NCI-H748 treated with DMSO at 0.1 percent for 48 hours (cell line): ENCODE measurements around the gene MRPL48.
"Not testable (repeated sequence)": the region's sequence is repeated elsewhere in the genome, so short reads cannot be mapped to it uniquely, and the experiment has no call there.

ENCODE experiments used
- DNase-seq: peaks from one replicate; lab custom pipeline; 2025; lab: John Stamatoyannopoulos, UW

The MRPL48 gene

DNA sequence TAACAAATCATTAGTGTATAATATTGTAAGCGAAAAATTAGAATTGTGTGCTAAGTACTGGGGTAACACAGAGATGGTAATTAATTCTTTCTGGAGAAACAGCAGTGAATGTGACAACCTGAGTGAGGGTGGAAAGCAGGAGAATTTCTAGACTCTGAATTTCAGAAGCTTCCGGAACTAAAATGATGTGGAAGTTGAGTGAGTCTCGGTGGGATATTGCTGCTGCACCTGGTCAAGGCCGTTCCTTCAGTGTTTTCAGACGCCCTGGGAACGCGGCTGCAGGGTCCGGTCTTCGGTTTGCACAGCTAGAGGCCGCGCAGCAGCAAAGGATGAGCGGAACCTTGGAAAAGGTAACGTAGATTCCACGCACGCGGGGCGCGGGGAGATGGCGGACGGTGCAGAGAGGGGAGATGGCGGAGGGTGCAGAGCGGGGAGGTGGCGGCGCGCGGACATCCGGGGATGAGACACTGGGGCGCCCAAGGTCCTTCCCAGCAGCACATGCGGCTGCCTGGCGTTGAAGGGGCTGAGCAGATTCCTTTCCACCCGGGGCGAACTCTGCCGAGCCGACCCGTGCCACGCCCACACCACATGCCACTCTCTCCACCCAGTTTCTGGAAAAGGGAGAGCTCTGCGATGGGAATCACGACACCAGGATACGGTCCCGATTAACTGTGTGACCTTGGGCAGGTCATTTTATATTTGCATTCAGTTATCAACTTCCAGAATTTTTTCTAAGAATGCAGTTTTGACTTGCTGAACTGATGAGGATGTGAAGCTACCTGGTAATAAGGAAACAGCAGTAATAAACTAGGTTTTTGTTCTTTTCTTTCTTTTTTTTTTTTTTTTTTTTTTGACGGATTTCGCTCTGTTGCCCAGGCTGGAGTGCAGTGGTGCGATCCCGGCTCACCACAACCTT lies at the start of gene MRPL48:
TSS of gene MRPL48 (plus strand) at position 232 of the 916 bp plus-strand sequence. CDS start at position 330, 98 bp downstream.
- peak; percentile 90 for DNase-seq

- DNase-seq: no peak
Measured at GRCh38 chr11:73743045-73743444, 44.6 kb upstream of the MRPL48 start.

- no peak for DNase-seq
Measured at GRCh38 chr11:73746701-73747100, 41.0 kb upstream of the MRPL48 start.

- DNase-seq: no peak
Measured at GRCh38 chr11:73747762-73748161, 39.9 kb upstream of the MRPL48 start.

DNA sequence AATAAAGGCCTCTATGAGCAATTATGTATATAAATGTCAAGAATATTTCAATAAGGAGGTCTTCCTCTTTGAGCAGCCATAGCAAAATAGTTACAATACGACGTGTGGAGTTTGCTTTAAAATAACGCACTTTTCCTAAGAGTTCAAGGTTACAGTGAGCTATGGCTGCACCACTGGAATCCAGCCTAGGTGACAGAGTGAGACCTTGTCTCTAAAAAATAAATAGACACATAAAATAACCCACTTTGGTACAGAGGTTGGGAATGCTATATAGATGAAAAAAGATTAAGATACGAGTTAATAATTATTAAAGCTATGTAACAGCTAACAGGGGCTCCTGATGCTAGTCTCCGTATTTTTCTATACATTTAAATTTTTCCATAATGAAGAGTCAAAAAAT lies 39.4 kb upstream of the MRPL48 start:
- no peak for DNase-seq

DNA sequence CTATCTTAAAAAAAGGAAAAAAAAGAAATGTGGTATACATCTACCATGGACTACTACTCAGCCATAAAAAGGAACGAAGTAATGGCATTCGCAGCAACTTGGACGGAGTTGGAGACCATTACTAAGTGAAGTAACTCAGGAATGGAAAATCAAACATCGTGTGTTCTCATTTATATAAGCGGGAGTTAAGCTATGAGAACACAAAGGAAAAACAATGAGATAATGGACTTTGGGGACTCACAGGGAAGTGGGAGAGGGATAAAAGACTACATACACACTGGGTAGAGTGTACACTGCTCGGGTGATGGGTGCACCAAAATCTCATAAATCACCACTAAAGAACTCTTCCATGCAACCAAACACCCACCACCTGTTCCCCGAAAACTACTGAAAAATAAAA lies 38.6 kb upstream of the MRPL48 start:
- DNase-seq: no peak

DNA sequence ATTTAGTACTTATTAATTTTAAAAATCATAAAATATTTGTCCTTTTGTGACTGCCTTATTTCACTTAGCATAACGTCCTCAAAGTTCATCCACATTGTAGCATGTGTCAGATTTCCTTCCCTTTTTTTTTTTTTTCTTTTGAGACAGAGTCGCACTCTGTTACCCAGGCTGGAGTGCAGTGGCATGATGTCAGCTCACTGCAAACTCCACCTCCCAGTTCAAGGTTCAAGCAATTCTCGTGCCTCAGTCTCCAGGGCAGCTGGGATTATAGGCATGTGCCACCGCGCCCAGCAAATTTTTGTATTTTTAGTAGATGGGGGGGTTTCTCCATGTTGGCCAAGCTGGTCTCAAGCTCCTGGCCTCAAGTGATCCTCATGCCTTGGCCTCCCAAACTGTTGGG lies 37.4 kb upstream of the MRPL48 start:
- no peak for DNase-seq

- not testable (repeated sequence) for DNase-seq
Measured at GRCh38 chr11:73750862-73751261, 36.8 kb upstream of the MRPL48 start.

DNA sequence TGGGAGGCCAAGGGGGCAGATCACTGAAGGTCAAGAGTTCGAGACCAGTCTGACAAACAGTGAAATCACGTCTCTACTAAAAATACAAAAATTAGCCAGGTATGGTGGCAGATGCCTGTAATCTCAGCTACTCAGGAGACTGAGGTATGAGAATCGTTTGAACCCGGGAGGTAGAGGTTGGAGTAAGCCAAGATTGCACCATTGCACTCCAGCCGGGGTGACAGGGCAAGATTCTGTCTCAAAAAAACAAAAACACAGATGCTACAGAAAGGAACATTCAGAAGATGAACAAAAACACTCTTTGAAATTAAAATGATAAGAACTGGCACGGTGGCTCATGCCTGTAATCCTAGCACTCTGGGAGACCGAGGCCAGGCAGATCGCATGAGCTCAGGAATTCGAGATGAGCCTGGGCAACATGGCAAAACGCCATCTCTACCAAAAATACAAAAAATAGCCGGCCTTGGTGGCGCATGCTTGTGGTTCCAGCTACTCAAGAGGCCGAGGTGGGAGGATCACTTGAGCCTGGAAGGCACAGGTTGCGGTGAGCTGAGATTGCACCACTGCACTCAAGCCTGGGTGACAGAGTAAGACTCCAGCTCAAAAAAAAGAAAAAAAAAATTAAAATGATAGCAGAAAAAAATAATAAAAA lies 35.3 kb upstream of the MRPL48 start:
- DNase-seq: no peak

GRCh38 chr11:73752903-73753302 lies 34.8 kb upstream of the MRPL48 start:
- DNase-seq: no peak

- DNase-seq: no peak
Measured at GRCh38 chr11:73753938-73754337, 33.7 kb upstream of the MRPL48 start.

- DNase-seq: no peak
Measured at GRCh38 chr11:73755670-73756069, 32.0 kb upstream of the MRPL48 start.

DNA sequence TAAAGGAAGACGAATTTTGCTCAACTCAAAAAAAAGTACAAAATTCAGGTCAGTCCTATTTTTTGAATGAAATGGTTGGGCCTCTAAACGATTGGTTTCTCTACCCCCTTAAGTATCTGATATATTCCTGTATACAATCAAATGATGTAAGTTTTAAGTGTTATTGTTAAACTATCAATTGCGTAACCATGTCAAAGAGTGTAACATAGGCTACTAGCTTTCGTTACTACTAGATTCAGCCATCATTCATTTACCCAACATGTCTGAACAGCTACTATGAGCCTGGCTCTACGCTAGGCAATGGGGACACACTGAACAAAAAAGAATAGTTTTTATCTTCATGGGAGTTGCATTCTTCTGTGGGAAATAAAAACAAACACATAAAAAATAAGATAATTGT lies 30.1 kb upstream of the MRPL48 start:
- DNase-seq: no peak

- no peak for DNase-seq
Measured at GRCh38 chr11:73758451-73758850, 29.2 kb upstream of the MRPL48 start.

DNA sequence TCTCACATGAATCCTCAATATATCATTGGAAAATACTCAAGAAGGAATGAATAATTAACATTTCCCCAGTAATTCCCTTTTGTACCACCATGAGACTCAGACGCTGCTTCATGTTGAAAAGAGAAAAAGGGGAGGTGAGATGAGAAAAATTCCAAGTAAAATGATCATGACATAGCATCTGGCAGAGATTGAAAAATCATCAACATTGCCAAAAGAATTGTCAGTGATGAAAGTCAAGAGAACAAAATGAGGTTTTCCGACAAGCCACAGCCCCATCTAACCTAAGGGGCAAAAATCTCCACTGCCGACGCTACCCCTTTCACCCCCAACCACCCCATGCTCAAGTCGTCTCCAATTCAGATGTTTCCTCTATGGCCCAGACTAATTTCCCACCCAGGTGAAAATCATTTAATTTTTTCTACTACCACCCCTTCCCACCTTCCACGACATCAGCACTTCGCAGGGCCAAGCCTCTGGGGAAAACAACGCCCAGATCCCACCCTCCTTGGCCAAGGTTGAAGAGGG lies 28.0 kb upstream of the MRPL48 start:
- no peak for DNase-seq

- DNase-seq: no peak
Measured at GRCh38 chr11:73760135-73760678, 27.5 kb upstream of the MRPL48 start.

DNA sequence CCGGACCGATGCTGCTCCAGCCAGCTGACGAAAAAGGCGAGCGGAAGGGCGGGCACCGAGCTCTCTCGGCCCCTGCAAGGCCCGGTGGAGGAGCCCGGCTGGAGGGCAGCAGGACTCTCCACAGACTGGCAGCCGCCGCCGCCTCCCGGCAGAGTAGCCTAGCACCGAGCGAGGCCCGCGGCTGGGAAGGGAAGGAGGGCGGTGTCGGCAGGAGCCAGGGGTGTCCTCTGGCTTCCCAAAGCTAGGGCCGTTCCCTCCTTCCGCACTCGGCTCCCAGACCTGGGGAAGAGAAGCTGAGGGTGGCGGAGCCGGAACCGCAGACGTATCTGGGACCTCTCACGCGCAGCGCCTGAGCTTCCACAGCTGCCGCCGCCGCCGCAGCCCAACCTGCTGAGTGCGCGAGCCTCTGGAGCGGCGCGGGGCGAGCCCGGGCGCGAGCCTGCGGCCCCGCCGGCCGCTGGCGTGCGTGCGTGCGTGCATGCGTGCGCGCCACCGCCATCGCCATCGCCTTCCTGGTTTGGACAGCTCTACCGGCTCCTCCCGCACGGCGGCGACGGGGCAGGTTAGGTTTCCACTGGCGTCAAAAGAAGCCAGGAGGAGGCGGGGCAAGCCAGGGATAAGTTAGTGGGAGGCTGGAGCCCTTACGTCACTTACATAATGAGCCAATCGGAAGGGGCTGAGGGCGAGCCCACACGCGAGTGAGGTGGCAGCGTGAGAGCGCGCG lies 26.8 kb upstream of the MRPL48 start, which contains the start of gene RAB6A:
TSS of gene RAB6A (minus strand) at position 396 of the 724 bp plus-strand sequence. CDS start 439 bp downstream, outside the sequence.
- peak; percentile 98 for DNase-seq

DNA sequence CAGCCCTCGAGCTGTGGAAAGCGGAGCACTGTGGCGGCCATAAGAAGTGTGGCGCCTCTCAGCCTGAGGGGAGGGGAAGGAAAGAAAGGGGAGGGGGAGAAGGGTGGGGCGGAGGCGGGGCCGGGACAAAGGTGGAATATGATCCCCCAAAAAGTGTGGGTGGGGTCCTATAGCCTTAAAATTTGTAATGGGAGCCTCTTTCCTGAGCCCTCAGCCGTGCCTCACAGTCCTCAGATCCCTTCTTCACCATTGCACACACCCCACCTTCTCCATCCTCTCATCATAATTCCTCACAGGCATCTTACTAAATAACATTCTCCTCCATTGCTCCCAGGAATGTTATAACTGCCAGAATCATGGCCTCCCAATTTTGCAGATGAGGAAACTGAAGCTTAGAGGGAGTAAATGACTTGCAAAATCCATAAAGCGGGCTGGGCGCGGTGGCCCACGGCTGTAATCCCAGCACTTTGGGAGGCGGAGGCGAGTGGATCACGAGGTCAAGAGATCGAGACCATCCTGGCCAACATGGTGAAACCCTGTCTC lies 26.2 kb upstream of the MRPL48 start:
- DNase-seq: no peak

DNA sequence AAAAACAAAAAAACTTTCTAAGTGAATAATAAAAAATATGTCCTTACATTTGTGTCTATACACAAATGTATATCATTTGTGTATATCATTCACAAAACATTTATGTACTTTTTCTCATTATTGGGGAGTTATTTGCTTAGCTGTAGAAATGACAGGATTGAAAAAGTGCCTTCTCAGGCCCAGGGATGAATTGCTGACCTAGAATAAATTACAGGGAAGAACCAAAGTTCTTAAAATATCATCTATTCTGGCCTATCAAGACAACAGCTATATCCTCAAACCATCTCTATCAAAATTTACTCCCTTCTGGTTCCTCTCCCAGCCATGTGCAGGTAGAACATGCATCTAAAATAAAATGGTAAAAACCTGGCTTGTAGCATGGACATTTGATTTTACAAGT lies 24.9 kb upstream of the MRPL48 start:
- DNase-seq: no peak

- no peak for DNase-seq
Measured at GRCh38 chr11:73766763-73767162, 20.9 kb upstream of the MRPL48 start.

GRCh38 chr11:73770811-73771210 lies 16.9 kb upstream of the MRPL48 start:
- DNase-seq: not testable (repeated sequence)
